HepG2 (cell line): ENCODE measurements around the gene PELI2. TPM values are rescaled to one million over a fixed set of nuclear protein-coding genes. Genes with fewer than 3 reads are reported as not detected.

Experiments
- ATAC-seq: fragments of 200-7000 bp; cut with Tn5 transposase; 3 replicates; pipeline ENCODE4 v1.9.1; 2020; ENCODE audit warnings: mild to moderate bottlenecking, moderate library complexity
- BruUV-seq: library from RNA; stranded (reverse); fragments of 400-500 nt; replicated peaks from 2 replicates; lab custom pipeline; 2021; lab: Mats Ljungman, UMichigan
- CTCF ChIA-PET: fragments of 300-600 bp; formaldehyde crosslinking; extraction: SDS; loops from one replicate; lab custom pipeline; 2021; ENCODE audit warnings: low total read pairs, inconsistent platforms, low intra/inter-chr PET ratio; lab: Yijun Ruan, JAX
- POLR2A ChIA-PET: fragments of 350-600 bp; sonication (Branson Sonifier 250); formaldehyde crosslinking; loops from one replicate; lab custom pipeline; 2020; ENCODE audit warnings: antibody characterized with exemption, inconsistent platforms; lab: Yijun Ruan, JAX
- DNase-seq: peaks from one replicate; pipeline ENCODE4 v3.0.0-alpha.2; 2015; ENCODE audit warnings: low spot score
- FAIRE-seq: peaks from 3 replicates; lab custom pipeline; 2011; peaks lifted over from hg19 to GRCh38; lab: Jason Lieb, UNC
- H2AFZ ChIP-seq: one replicate; pipeline ENCODE4 v1.6.1; 2011; ENCODE audit warnings: low read length, inconsistent platforms
- H3K27ac ChIP-seq: fragments of 300-600 bp; 3 replicates; pipeline ENCODE4 v1.8.0; 2011; ENCODE audit warnings: mixed run types, mild to moderate bottlenecking, mixed read lengths, low read length, inconsistent platforms; ENCODE audit not compliant: insufficient read depth; ENCODE audit errors: extremely low read length
- H3K27me3 ChIP-seq, 2 experiments: fragments of 200-600 bp in 1 of 2; 2 replicates in 1 of 2; 3 replicates in 1 of 2; pipeline versions ENCODE4 v1.6.0 to v1.8.0; 2011; ENCODE audit warnings: low read length in 2 of 2, mild to moderate bottlenecking in 2 of 2, moderate library complexity in 2 of 2, inconsistent platforms in 1 of 2; ENCODE audit not compliant: insufficient read depth in 2 of 2, control insufficient read depth in 1 of 2
- H3K36me3 ChIP-seq, 2 experiments: fragments of 200-600 bp in 1 of 2; replicated peaks in 1 of 2; 2 replicates in 1 of 2; 3 replicates in 1 of 2; pipeline versions ENCODE4 v1.5.1 to v1.8.0; 2011; ENCODE audit warnings: low read length in 2 of 2, inconsistent platforms in 1 of 2; ENCODE audit not compliant: insufficient read depth in 2 of 2, control insufficient read depth in 1 of 2
- H3K4me1 ChIP-seq: 2 replicates; pipeline ENCODE4 v1.5.1; 2012; ENCODE audit warnings: low read length, inconsistent platforms; ENCODE audit not compliant: insufficient read depth
- H3K4me2 ChIP-seq: 2 replicates; pipeline ENCODE4 v1.6.0; 2011; ENCODE audit warnings: low read depth, low read length, inconsistent platforms
- H3K4me3 ChIP-seq, 3 experiments: fragments of 200-600 bp in 1 of 3; sonication (generic), shearing (Covaris generic) in 1 of 3; replicated peaks in 1 of 3; 2 replicates each; pipeline ENCODE4 v1.5.1; 2011 to 2016; ENCODE audit warnings: low read length in 3 of 3, inconsistent platforms in 2 of 3, low read depth in 2 of 3, mild to moderate bottlenecking in 2 of 3, control low read depth in 1 of 3, mixed read lengths in 1 of 3; ENCODE audit not compliant: insufficient read depth in 1 of 3
- H3K79me2 ChIP-seq: one replicate; pipeline ENCODE4 v1.6.1; 2011; ENCODE audit warnings: low read length, inconsistent platforms; ENCODE audit not compliant: insufficient read depth
- H3K9ac ChIP-seq: 2 replicates; pipeline ENCODE4 v1.6.0; 2011; ENCODE audit warnings: mild to moderate bottlenecking, low read depth, low read length, inconsistent platforms; ENCODE audit not compliant: insufficient read depth
- H3K9me3 ChIP-seq: 2 replicates; pipeline ENCODE4 v1.5.1; 2012; ENCODE audit warnings: mild to moderate bottlenecking, low read length
- H4K20me1 ChIP-seq: 2 replicates; pipeline ENCODE4 v1.6.0; 2011; ENCODE audit warnings: inconsistent platforms, mild to moderate bottlenecking, low read length, moderate library complexity; ENCODE audit not compliant: insufficient read depth
- ATRX ChIP-seq: sonication (generic); formaldehyde crosslinking; IDR thresholded peaks from 2 replicates; pipeline ENCODE4 v1.4.0; 2020; ENCODE audit warnings: missing genetic modification reagents, borderline replicate concordance
- DNMT3B ChIP-seq: conservative IDR thresholded peaks from 2 replicates; pipeline ENCODE4 v1.6.1; 2016; ENCODE audit warnings: missing biosample characterization, control low read depth
- HOXD1 ChIP-seq: sonication (generic); formaldehyde crosslinking; IDR thresholded peaks from 2 replicates; pipeline ENCODE4 v1.5.0; 2020; ENCODE audit warnings: missing genetic modification reagents
- NFE2 ChIP-seq: sonication (generic); formaldehyde crosslinking; IDR thresholded peaks from 2 replicates; pipeline ENCODE4 v1.4.0; 2020; ENCODE audit warnings: missing genetic modification reagents
- PRPF4 ChIP-seq: fragments of 200-400 bp; formaldehyde crosslinking; IDR thresholded peaks from 2 replicates; pipeline ENCODE4 v1.6.1; 2016; ENCODE audit warnings: low read length, low read depth; ENCODE audit not compliant: poor library complexity, severe bottlenecking
- SATB2 ChIP-seq: sonication (generic); formaldehyde crosslinking; IDR thresholded peaks from 2 replicates; pipeline ENCODE4 v1.5.0; 2020; ENCODE audit warnings: missing genetic modification reagents
- SIN3A ChIP-seq: IDR thresholded peaks from 2 replicates; pipeline ENCODE4 v1.6.1; 2011; ENCODE audit warnings: low read depth, mild to moderate bottlenecking, control low read depth, low read length, borderline replicate concordance
- YY1 ChIP-seq: IDR thresholded peaks from 2 replicates; pipeline ENCODE4 v1.6.1; 2011; ENCODE audit warnings: low read length, low read depth, moderate library complexity, mild to moderate bottlenecking; ENCODE audit not compliant: insufficient read depth, insufficient replicate concordance
- ZFP62 ChIP-seq: sonication (generic); formaldehyde crosslinking; IDR thresholded peaks from 2 replicates; pipeline ENCODE4 v1.4.0; 2020; ENCODE audit warnings: missing genetic modification reagents
- ZNF564 ChIP-seq: sonication (generic); formaldehyde crosslinking; IDR thresholded peaks from 2 replicates; pipeline ENCODE4 v1.8.1; 2023; ENCODE audit warnings: mild to moderate bottlenecking, missing genetic modification reagents
- ZNF761 ChIP-seq: sonication (generic); formaldehyde crosslinking; conservative IDR thresholded peaks from 2 replicates; pipeline ENCODE4 v1.4.0; 2020; ENCODE audit warnings: mild to moderate bottlenecking, missing genetic modification reagents
- WGBS: methylation state at CpG from one replicate; pipeline ENCODE4 v1.1.6; 2017; ENCODE audit warnings: low lambda C conversion rate; 5-methylcytosine and 5-hydroxymethylcytosine counted together
- in situ Hi-C: cut with HindIII; loops from 2 replicates; pipeline ENCODE4 v1.10.0; 2017; ENCODE audit warnings: low pct_unique_long_range_greater_than_20kb; ENCODE audit not compliant: extremely low pct_ligation_motif_present
- intact Hi-C: fragments of 100-400 bp; cut with micrococcal nuclease; formaldehyde crosslinking; loops from one replicate; pipeline ENCODE4 v1.10.0; 2022; ENCODE audit not compliant: unreplicated experiment
- polyA plus RNA-seq, 8 experiments: library from polyadenylated mRNA; depleted of rRNA in 3 of 8; stranded (reverse) in 7 of 8; unstranded in 1 of 8; fragments of >200 nt; fragmentation: Illumina TruSeq in 4 of 8; extraction: Trizol in 4 of 8; gene quantifications; 2 replicates each; pipeline versions ENCODE4 v1.2.1 to v1.2.3, GENCODE V29; 2011 to 2016; ENCODE audit warnings: low read depth in 4 of 8, missing spikeins in 1 of 8, mixed read lengths in 1 of 8; ENCODE audit not compliant: insufficient read depth in 1 of 8
- total RNA-seq, 5 experiments: library from RNA; depleted of rRNA; stranded (reverse); fragments of >200 nt; fragmentation: Illumina TruSeq; extraction: Trizol; gene quantifications; 2 replicates each; pipeline ENCODE4 v1.2.3, GENCODE V29; 2016; ENCODE audit warnings: low read depth in 1 of 5
- TF ChIP-seq, protein P1 (sequence below): sonication (generic); formaldehyde crosslinking; IDR thresholded peaks from 2 replicates; pipeline ENCODE4 v1.8.0; 2022; ENCODE audit warnings: mild to moderate bottlenecking, missing genetic modification reagents, moderate library complexity
- TF ChIP-seq, protein P2 (sequence below): sonication (generic); formaldehyde crosslinking; IDR thresholded peaks from 2 replicates; pipeline ENCODE4 v1.8.0; 2022; ENCODE audit warnings: missing genetic modification reagents, low read depth, mild to moderate bottlenecking, borderline replicate concordance
- TF ChIP-seq, protein P3 (sequence below): sonication (generic); formaldehyde crosslinking; IDR thresholded peaks from 2 replicates; pipeline ENCODE4 v1.9.0; 2021; ENCODE audit warnings: missing genetic modification reagents, mild to moderate bottlenecking, borderline replicate concordance
- TF ChIP-seq, protein P4 (sequence below): sonication (generic); formaldehyde crosslinking; IDR thresholded peaks from 2 replicates; pipeline ENCODE4 v1.4.0; 2020; ENCODE audit warnings: missing genetic modification reagents, mild to moderate bottlenecking, borderline replicate concordance
- TF ChIP-seq, protein P5 (sequence below): sonication (generic); formaldehyde crosslinking; IDR thresholded peaks from 2 replicates; pipeline ENCODE4 v1.4.0; 2020; ENCODE audit warnings: missing genetic modification reagents

PELI2 gene
- total and polyA plus RNA-seq, 2 of the 13 experiments (the other 11 are each of a cell fraction or from before 2014, with no cell fraction given): 0.07 TPM; not detected in 1

DNA sequence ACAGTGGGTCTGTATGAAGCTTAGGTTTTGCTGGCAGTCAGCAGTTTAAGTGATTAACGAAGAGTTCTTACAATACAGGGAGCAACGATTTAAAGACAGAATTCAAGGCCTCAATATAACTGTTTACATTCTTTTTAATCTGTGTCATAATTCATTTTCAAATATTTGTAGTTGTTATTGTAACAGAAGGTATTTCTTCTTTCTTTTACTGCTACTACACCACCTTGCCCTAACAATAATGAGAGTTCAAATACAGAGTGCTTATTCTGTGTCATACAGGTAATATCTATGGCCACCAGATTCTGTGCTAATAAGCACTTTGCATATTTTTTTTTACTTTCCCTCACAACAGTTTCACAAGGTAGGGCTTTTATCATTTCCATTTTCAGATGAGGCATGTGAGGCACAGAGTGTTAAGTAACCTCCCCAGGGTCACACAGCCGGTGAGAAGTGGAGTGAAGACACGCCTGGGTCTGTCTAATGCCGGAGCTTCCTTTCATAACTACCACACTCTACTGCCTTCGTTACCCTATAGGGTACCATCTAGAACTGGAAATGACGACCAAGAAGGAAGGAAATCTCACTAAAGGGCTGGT is 81.9 kb downstream of the PELI2 start:
- no peaks in the 10 kb centered on the region for H3K36me3 ChIP-seq
- intact Hi-C loops: no loop called here
- no peaks in the 10 kb centered on the region for H4K20me1 ChIP-seq
- ChIA-PET POLR2A (no interaction called here), CTCF (no interaction called here)
- no peak overlapping the region for H3K4me2 ChIP-seq
- FAIRE-seq (no peak), ATAC-seq (no peak), DNase-seq (no peak)
- no peaks in the 10 kb centered on the region for H3K79me2 ChIP-seq
- TF ChIP-seq HOXD1: no peak
- TF ChIP-seq NFE2 (CRISPR knock-in tag): no peak
- TF ChIP-seq, protein P1, sequence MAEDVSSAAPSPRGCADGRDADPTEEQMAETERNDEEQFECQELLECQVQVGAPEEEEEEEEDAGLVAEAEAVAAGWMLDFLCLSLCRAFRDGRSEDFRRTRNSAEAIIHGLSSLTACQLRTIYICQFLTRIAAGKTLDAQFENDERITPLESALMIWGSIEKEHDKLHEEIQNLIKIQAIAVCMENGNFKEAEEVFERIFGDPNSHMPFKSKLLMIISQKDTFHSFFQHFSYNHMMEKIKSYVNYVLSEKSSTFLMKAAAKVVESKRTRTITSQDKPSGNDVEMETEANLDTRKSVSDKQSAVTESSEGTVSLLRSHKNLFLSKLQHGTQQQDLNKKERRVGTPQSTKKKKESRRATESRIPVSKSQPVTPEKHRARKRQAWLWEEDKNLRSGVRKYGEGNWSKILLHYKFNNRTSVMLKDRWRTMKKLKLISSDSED (CRISPR knock-in tag): no peak
- no peak for TF ChIP-seq SIN3A
- no peak for TF ChIP-seq YY1
- no peak for TF ChIP-seq ATRX
- TF ChIP-seq, protein P2, sequence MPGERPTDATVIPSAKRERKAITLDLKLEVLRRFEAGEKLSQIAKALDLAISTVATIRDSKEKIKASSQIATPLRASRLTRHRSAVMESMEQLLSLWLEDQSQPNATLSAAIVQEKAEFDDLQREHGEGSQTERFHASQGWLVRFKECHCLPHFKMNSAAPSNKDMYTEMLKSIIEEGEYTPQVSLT: no peak
- TF ChIP-seq DNMT3B (CRISPR knock-in tag): no peak
- TF ChIP-seq, protein P3, sequence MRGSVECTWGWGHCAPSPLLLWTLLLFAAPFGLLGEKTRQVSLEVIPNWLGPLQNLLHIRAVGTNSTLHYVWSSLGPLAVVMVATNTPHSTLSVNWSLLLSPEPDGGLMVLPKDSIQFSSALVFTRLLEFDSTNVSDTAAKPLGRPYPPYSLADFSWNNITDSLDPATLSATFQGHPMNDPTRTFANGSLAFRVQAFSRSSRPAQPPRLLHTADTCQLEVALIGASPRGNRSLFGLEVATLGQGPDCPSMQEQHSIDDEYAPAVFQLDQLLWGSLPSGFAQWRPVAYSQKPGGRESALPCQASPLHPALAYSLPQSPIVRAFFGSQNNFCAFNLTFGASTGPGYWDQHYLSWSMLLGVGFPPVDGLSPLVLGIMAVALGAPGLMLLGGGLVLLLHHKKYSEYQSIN (CRISPR knock-in tag): no peak
- TF ChIP-seq, protein P4, sequence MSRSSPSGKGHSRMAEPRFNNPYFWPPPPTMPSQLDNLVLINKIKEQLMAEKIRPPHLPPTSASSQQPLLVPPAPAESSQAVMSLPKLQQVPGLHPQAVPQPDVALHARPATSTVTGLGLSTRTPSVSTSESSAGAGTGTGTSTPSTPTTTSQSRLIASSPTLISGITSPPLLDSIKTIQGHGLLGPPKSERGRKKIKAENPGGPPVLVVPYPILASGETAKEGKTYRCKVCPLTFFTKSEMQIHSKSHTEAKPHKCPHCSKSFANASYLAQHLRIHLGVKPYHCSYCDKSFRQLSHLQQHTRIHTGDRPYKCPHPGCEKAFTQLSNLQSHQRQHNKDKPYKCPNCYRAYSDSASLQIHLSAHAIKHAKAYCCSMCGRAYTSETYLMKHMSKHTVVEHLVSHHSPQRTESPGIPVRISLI (CRISPR knock-in tag): no peak
- TF ChIP-seq, protein P5, sequence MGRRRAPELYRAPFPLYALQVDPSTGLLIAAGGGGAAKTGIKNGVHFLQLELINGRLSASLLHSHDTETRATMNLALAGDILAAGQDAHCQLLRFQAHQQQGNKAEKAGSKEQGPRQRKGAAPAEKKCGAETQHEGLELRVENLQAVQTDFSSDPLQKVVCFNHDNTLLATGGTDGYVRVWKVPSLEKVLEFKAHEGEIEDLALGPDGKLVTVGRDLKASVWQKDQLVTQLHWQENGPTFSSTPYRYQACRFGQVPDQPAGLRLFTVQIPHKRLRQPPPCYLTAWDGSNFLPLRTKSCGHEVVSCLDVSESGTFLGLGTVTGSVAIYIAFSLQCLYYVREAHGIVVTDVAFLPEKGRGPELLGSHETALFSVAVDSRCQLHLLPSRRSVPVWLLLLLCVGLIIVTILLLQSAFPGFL (CRISPR knock-in tag): no peak
- TF ChIP-seq ZFP62 (CRISPR knock-in tag): no peak
- TF ChIP-seq ZNF761 (CRISPR knock-in tag): no peak
- no peak for TF ChIP-seq SATB2 (CRISPR knock-in tag)
- no peak for TF ChIP-seq PRPF4
- no peak for TF ChIP-seq ZNF564 (CRISPR knock-in tag)
- no peaks in the 10 kb centered on the region for H3K9me3 ChIP-seq
- BruUV-seq: no TSS peak
- no peaks in the 10 kb centered on the region; a peak in 1 of 5 replicates for H3K27me3 ChIP-seq
- in situ Hi-C loops: no loop called here
- H3K27ac ChIP-seq: no peak overlapping the region
- WGBS: 2% methylated on average over 7 of the region's 7 CpGs
- no peak overlapping the region for H3K9ac ChIP-seq
- H3K4me3 ChIP-seq: no peak overlapping the region
- no peak overlapping the region for H2AFZ ChIP-seq
- no peaks in the 10 kb centered on the region for H3K4me1 ChIP-seq
